Ovary (tissue), 3 donors: ENCODE measurements around the gene SH2D6.

Experiments
- CTCF ChIP-seq, 3 donors: fragments of 450-650 bp in 2 of 3; fragments of 200-600 bp in 1 of 3; IDR thresholded peaks; one replicate each; pipeline versions ENCODE4 v1.5.1 to v1.8.0; 2016 to 2022; ENCODE audit warnings: antibody characterized with exemption in 3 of 3, mild to moderate bottlenecking in 1 of 3
- EP300 ChIP-seq: sonication (generic); formaldehyde crosslinking; IDR thresholded peaks from one replicate; pipeline ENCODE4 v1.6.1; 2017; ENCODE audit warnings: antibody characterized with exemption
- POLR2A ChIP-seq: fragments of 450-650 bp; IDR thresholded peaks from one replicate; pipeline ENCODE4 v1.6.1; 2017; ENCODE audit warnings: antibody characterized with exemption, mild to moderate bottlenecking, moderate library complexity
- donor health status: DM: no; HTN: no; CAD: no.

GRCh38 chr2:85376291-85377065 lies 42.0 kb upstream of the SH2D6 start:
- TF ChIP-seq CTCF (IDR thresholded peaks at IDR 0.05) (no peak), EP300 (no peak), POLR2A (no peak)
